ENCODE measurements around the gene CBR1. TPM values are rescaled to one million over a fixed set of nuclear protein-coding genes. Genes with fewer than 3 reads are reported as not detected.

The CBR1 gene
- total and polyA plus RNA-seq, 2 of the 8 experiments (the other 6 are each of a cell fraction or from before 2014, with no cell fraction given): 1.8 to 207 TPM

DNA sequence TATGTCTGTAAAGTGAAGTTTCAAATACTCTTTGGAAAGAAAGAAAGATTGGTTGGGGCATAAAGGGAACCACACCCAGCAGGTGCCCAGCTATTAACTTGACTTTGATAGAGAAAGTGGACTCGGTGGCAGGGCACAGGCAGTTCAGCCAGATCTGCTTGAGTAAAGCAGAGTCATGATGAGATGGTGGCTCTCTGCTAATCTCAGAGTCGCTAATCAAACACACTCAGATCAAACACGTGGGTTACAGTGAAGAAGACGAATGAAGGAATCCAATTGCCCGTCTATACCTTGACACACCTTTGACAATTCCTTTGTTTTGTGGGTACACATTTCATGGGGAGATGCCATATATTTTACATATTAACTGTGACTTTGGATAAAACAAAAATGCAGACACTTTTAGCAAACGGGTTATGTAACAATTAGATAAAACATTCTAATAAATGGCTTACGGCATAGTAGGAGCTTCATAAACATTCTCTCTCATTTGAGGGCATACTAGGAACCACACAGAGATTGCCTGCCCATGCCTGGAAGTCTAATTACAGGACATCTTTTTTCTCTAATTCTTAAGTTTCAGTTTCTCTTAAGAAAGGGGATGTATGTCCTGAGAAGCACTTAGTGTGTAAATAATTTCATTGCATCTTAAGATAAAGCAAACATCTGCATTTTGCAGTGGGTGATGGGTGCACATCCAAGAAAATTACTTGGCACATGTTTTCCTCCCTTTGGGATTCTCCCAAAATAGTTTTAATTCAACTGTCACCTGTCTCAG lies 7.2 kb downstream of the CBR1 start:
- POLR2A ChIA-PET (ENCODE audit: partially characterized antibody): interaction anchor here (0.6 to 1.5 kb wide), 3 partner anchors 10 to 36 kb away, joined by 3 to 5 read pairs (median 3); no protein-coding TSS in a partner anchor

More for the DNA sequence above, 7.2 kb downstream of the CBR1 start:
- no peak for TF ChIP-seq YY1 (IDR thresholded peaks at IDR 0.05; ENCODE audit: low read depth, low read length)
- TF ChIP-seq TAF7 (optimal IDR thresholded peaks at IDR 0.05; ENCODE audit: borderline replicate concordance, low read depth, low read length): no peak
- no peak for TF ChIP-seq NRF1 (IDR thresholded peaks at IDR 0.05; ENCODE audit: low read depth, low read length)
- TF ChIP-seq RBBP5 (IDR thresholded peaks at IDR 0.05; ENCODE audit: borderline replicate concordance, low read depth, low read length): no peak
- no peak for TF ChIP-seq KDM5A (IDR thresholded peaks at IDR 0.05; ENCODE audit: low read length)
- no peak for TF ChIP-seq SRF (IDR thresholded peaks at IDR 0.05; ENCODE audit: low read depth, low read length)
- Histone ChIP-seq H3K14ac (ENCODE audit: insufficient read length) (no peak overlapping the region), H2BK5ac (ENCODE audit: low read depth, low read length) (no peak overlapping the region), H3K4me3 (ENCODE audit: extremely low read depth in 1 of 4, insufficient read depth in 2 of 4, low read depth in 3 of 4, low read length in 4 of 4) (no peak overlapping the region), H2BK120ac (replicated peaks; ENCODE audit: low read depth, low read length) (no peak overlapping the region), H4K20me1 (replicated peaks in 1 of 2; ENCODE audit: control insufficient read depth in 1 of 2, insufficient read depth in 2 of 2, low read length in 2 of 2) (no peaks in the 10 kb centered on the region), H3K9ac (replicated peaks in 1 of 4; ENCODE audit: extremely low read depth in 1 of 4, low read depth in 3 of 4, low read length in 3 of 4) (no peak overlapping the region), H4K91ac (replicated peaks; ENCODE audit: insufficient read length, low read length) (no peak overlapping the region), H4K5ac (ENCODE audit: insufficient read length, low read depth, low read length) (no peak overlapping the region), H2AK5ac (ENCODE audit: low read depth, low read length) (no peak overlapping the region), H3K4ac (replicated peaks; ENCODE audit: insufficient read length, low read depth, low read length) (no peak overlapping the region), H3K18ac (ENCODE audit: extremely low read depth, low read length) (no peak overlapping the region), H3K27me3 (replicated peaks in 1 of 4; ENCODE audit: control insufficient read depth in 3 of 4, extremely low read depth in 1 of 4, insufficient read depth in 3 of 4, low read length in 3 of 4) (no peaks in the 10 kb centered on the region; a peak in 1 of 7 replicates), H2BK20ac (ENCODE audit: low read length) (no peak overlapping the region), H3K36me3 (ENCODE audit: control insufficient read depth in 2 of 4, insufficient read depth in 4 of 4, low read length in 3 of 4) (peaks cover 0 to 6% (median 3%) of the 10 kb centered on the region in 4 experiments; a peak in 3 of 8 replicates), H3K27ac (ENCODE audit: low read depth, low read length) (no peak overlapping the region), H3K23ac (ENCODE audit: insufficient read length) (no peak overlapping the region), H3K56ac (replicated peaks; ENCODE audit: insufficient read length, low read depth, low read length) (no peak overlapping the region), H3K4me2 (ENCODE audit: insufficient read depth in 1 of 2, low read depth in 2 of 2, low read length in 2 of 2) (no peak overlapping the region), H4K8ac (ENCODE audit: extremely low read depth, insufficient read depth, low read length) (no peak overlapping the region), H2AFZ (ENCODE audit: low read length) (no peak overlapping the region), H3K4me1 (replicated peaks in 1 of 4; ENCODE audit: control insufficient read depth in 3 of 4, insufficient read depth in 4 of 4, low read length in 3 of 4) (peaks cover 0 to 6% (median 4%) of the 10 kb centered on the region in 4 experiments; a peak in 5 of 7 replicates), H3K79me1 (ENCODE audit: low read depth, low read length) (no peaks in the 10 kb centered on the region), H2BK15ac (ENCODE audit: low read length) (no peak overlapping the region), H2BK12ac (ENCODE audit: low read depth, low read length) (no peak overlapping the region), H3K23me2 (ENCODE audit: low read depth, low read length) (no peaks in the 10 kb centered on the region), H3K79me2 (ENCODE audit: control insufficient read depth in 1 of 2, insufficient read depth in 2 of 2, low read length in 2 of 2) (no peaks in the 10 kb centered on the region), H3K9me3 (ENCODE audit: insufficient read depth in 2 of 2, low read depth in 1 of 2, low read length in 1 of 2) (no peaks in the 10 kb centered on the region)
- CTCF ChIA-PET (ENCODE audit: partially characterized antibody): interaction anchor here (0.6 to 4.1 kb wide), 11 partner anchors 10 to 51 kb away, joined by 3 to 15 read pairs (median 4); no protein-coding TSS in a partner anchor
- DNase-seq (ENCODE audit: low read depth in 1 of 2, low spot score in 2 of 2) (no peak), FAIRE-seq (no peak)
- WGBS, 2 experiments (ENCODE audit: extremely low coverage in 1 of 2, insufficient coverage in 1 of 2, insufficient read length in 1 of 2, insufficient replicate concordance in 2 of 2, low coverage in 1 of 2, low lambda C conversion rate in 2 of 2, missing lambda C conversion rate in 1 of 2): 89% methylated on average over 7 of the region's 7 CpGs; no CpG with 5 or more reads in 1 of the 2 experiments

Measured in H1 (cell line).